HG02943 (cell line): ENCODE results near the gene FLNA.
"Not testable (repeated sequence)": the region's sequence is repeated elsewhere in the genome, so short reads cannot be mapped to it uniquely, and the experiment has no call there.

Experiments used
- ATAC-seq: cut with Tn5 transposase; IDR thresholded peaks from one replicate; pipeline ENCODE4 v1.9.1; 2021; ENCODE audit warnings: mild to moderate bottlenecking, low read depth, moderate library complexity; ENCODE audit not compliant: unreplicated experiment

The FLNA gene

GRCh38 chrX:154309041-154309775 is 65.2 kb downstream of the FLNA start:
- no peak for ATAC-seq

DNA sequence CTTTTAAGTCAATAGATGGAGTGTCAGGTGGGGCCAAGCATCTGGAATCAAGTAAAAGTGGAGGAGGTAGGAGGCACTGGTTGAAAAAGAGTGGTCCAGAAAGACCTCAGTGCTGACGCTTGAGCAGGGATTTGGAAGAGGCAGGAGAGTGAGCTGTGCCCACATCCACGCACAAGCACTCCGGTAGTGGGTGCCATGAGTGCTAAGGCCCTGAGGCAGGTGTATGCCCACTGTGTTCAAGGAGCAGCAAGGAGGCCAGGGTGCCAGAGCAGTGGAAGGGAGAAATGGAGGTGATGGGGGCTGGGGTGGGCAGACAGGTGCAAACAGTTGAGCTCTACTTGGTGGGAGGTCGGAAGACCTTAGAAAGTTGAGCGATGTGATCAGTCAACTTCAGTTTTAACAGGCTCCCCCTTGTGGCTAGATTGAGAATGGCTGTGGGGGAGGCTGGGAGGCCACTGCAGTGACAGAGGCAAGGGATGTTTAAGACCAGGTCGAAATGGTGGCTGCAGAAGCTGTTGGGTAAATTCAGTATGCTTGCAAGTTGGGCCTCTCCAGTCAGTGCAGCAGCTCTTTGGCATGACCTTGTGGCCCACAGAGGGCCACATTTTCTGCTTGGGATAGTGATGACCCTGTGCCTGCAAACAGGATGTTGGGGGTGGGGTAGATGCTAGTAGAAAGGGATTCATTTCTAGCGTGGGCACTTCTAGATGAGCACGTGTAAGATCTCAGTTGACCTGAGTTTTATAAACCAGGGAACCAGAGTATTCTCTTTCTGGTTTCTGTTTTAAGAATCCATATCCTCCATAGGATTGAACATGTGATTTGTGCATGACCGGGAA is 66.1 kb downstream of the FLNA start:
- ATAC-seq: no peak

GRCh38 chrX:154307202-154307601 is 67.2 kb downstream of the FLNA start:
- ATAC-seq: no peak

DNA sequence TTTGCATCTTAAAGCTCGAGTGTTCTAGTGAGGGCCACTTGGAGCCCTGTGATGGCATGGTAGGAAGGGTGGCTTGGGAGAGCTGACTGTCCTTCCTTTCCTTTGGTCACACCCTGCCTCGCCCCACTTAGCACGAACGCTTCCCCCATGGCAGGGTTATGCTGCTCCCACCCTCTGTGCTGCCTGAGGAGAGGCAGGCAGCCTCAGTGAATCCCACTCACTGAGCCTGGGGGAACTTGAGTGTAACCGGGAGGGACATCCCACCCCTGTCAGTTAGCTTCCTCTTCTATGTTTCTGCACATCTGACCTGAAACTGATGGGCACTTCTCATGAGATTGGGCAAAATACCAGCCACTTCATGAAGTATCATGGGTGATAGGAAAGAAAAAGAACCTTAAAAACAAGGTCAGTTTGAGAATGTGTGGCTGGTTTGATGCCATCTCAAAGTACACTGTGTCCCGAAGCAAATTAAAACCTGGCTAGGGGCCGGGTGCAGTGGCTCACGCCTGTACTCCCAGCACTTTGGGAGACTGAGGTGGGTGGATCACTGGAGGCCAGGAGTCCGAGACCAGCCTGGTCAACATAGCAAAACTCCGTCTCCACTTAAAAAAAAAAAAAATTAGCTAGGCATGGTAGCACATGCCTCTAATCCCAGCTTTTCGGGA is 68.8 kb downstream of the FLNA start:
- ATAC-seq: no peak

- no peak for ATAC-seq
Measured at GRCh38 chrX:154304846-154305245, 69.6 kb downstream of the FLNA start.

GRCh38 chrX:154303476-154303875 is 71.0 kb downstream of the FLNA start:
- ATAC-seq: no peak

DNA sequence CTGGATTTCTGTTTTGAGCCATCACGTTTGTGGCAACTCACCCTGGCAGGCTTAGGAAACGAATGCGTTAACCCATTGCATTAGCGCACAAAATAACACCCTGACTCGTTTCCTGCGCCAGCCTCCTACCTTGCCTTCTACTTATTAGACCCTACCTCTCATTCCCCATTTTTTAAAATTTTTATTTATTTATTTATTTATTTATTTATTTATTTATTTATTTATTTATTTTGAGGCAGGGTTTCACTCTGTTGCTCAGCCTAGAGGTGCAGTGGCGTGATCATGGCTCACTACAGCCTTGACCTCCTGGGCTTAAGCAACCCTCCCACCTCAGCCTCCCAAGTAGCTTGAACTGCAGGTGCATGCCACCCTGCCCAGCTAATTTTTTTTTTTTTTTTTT is 71.4 kb downstream of the FLNA start:
- not testable (repeated sequence) for ATAC-seq

DNA sequence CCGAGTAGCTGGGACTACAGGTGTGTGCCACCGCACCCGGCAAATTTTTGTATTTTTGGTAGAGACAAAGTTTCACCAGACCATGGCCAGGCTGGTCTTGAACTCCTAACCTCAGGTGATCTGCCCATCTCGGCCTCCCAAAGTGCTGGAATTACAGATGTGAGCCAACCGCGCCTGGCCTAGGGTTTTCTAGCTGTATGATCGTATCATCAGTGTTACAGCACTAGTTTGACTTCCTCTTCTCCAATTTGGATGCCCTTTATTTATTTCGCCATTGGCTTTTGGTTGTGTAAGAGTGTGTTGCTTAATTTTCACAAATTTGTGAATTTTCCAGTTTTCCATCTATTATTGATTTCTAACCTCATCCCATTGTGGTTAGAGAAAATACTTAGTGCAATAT is 73.6 kb downstream of the FLNA start:
- no peak for ATAC-seq
